EH (cell line): Measurements from ENCODE around the gene ZNF628.
"Not testable (repeated sequence)": the region's sequence is repeated elsewhere in the genome, so short reads cannot be mapped to it uniquely, and the experiment has no call there.

ENCODE experiments used
- DNase-seq: peaks from one replicate; pipeline ENCODE4 v3.0.0-alpha.2; 2015; ENCODE audit warnings: low read depth

Gene ZNF628

DNA sequence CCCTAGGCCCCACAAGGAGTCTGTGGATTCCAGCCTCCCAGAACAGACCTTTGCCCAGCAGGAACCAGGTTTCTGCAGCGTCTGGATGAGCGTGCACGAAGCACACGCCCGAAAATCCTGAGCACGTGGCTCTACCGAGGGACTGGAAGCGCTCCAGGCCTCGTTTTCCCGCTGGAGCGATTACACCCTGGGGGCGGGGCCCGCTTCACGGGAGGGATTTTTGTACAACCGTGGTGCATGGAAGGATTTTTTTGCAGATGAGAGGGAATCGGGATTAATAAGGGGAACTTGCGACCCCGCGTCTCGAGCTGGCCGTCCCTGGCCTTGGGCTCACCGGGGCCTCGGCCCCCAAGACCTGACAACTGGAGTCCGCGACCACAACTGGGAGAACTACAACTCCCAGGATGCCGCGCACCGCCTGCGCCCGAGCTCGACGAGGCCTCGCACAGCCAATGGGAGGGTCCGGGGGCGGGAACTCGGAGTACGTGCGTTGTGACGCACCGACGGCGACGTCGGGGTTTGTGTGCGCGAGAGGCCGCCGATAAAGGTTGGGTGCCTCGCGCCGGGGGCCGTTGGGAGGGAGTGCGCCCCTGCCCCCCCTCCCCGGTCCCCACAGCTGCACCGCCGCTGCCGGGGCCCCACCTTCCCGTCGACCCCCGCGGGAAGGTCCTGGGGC lies at the start of gene ZNF628:
Gene ZNF628, plus strand, starts transcription at position 518 of the 676 bp plus-strand sequence. CDS start 3,294 bp downstream, outside the sequence.
- DNase-seq = peak; percentile 97

DNA sequence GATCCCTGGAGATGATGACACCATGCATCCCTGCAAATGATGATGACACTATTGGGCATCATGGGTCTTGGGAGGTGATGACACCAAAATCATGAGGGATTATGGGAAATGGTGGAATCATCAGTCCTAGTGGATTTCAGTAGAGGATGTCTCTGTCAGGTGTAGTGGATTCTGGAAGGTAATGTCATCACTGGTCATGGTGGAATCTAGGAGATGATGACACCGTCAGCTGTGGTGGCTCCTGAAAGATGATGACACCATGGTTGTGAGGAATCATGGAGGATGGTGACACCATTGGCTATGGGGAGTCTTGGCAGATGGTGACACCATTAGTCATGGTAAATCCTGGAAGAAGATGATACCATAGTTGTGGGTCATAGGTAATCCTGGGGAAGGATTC lies 45.2 kb upstream of the ZNF628 start:
- no peak for DNase-seq

DNA sequence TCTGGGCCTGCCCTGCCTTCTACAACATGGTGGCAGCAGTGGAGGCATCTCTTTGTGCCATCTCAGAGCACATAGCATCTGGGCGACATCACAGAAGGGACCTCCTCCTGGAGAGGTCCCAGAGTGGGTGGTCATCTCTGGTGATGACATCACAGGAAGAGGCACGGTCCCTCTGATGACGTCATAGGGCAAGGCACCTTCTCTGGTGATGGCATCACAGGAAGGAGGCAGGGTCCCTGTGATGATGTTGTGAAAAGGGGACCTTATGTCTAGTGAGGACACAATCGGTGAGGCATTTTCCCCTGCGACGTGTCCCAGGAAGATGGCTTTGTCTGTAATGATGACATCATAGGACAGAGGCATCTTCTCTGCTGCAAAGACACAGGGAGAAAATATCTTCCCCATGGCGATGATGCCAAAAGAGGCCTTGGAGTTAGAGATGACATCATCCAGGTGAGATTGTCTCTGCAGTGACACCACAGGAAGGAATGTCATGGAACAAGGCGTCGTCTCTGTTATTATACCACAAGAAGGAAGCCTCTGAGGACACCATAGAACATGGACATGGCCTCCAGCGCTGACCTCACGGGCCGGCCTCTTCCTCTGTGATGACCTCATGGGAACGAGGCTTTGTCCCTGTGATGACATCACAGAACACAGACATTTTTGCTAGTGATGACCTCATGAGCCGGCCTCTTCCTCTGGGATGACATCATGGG lies 44.0 kb upstream of the ZNF628 start:
- DNase-seq = no peak

DNA sequence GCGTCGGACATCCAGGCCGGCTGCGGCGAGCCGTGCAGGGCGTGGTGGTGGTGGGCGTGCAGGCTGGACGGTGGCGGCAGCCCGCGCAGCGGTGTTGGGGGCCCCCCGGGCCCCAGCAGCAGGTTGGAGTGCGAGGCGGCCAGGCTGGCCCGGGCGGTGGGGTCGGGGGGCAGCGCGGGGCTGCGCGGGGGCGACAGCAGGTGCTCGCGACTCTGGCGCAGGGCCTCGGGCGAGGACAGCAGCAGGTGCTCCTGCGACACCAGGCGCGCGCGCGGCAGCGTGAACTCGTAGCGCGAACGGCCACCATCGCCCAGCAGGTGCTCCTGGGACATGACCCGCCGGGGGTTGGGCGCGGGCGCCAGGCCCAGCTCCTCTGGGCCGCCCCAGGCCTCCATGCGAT lies 43.1 kb upstream of the ZNF628 start:
- no peak for DNase-seq

DNA sequence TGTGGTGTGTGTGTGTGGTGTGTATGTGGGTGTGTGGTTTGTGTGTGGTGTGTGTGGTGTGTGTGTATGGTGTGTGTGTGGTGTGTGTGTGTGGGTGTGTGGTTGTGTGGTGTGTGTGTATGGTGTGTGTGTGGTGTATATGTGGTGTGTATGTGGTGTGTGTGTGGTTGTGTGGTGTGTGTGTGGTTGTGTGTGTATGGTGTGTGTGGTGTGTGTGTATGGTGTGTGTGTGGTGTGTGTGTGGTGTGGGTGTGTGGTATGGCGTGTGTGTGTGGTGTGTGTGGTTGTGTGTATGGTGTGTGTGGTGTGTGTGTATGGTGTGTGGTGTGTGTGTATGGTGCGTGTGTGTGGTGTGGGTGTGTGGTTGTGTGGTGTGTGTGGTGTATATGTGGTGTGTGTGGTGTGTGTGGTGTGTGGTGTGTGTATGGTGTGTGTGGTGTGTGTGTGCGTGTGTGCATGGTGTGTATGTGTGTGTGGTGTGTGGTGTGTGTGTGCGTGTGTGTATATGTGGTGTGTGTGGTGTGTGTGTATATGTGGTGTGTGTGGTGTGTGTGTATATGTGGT lies 42.0 kb upstream of the ZNF628 start:
- no peak for DNase-seq

DNA sequence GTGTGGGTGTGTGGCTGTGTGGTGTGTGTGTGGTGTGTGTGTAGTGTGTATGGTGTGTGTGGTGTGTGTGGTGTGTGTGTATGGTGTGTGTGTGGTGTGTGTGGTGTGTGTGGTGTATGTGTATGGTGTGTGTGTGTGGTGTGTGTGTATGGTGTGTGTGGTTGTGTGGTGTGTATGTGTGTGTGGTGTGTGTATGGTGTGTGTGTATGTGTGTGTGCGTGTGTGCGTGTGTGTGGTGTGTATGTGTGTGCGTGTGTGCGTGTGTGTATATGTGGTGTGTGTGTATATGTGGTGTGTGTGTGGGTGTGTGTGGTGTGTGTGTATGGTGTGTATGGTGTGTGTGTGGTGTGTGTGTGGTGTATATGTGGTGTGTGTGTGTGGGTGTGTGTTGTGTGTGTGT lies 41.4 kb upstream of the ZNF628 start:
- DNase-seq = no peak

DNA sequence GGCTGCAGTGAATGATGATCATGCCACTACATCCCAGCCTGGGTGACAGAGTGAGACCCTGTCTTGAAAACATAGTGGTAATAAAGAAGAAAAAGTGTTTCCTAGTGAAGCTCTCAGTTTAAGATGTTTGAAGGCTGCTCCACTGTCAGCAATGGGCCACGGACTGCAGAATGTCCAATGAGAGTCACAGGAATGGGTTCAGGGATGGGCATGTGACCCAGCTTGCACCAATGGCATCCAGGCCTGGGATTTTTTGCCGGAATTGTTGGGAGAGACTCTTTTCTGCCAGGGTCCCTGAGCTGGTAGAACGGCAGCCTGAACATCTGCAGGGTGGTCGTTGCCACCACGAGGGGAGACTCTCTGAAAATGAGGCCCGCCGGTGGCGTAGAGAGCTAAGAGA lies 39.6 kb upstream of the ZNF628 start:
- no peak for DNase-seq

DNA sequence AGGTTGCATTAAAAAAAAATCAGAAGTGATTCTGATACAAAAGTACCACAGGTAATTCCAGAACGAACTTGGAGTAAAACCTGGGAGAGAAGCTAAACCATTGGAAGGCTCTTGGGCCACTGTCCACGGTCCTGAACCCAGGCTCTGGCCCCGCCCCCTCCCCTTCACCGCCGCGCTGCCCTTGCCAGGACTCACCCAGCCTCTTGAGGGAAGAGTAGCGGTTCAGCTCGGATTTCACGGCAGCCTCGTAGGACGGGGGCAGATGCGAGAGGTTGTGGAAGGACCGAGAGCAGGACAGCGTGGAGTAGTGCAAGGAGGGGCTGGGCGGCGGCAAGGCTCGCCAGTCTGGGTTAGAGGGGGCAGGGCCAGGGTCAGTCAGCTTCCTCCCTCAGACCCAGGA lies 39.0 kb upstream of the ZNF628 start:
- peak; percentile 73 for DNase-seq

DNA sequence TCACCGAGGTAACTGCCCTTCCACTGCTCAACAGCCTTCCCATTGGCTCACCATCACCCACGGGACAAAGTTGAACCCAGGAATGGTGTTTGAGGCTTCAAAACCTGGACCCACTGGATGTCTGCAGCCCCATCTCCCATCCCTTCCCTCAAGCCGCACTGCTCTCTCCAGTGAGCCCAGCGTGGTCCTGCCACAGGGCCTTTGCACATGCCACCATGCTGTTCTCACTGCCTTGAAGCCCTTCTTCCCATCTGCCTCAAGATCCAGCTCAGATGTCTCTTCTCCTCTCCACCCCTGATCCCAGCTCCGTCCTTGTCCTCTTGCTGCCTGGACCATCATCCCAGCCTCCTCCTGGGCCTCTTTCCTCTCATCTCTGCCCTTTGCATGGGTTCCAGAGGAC lies 37.4 kb upstream of the ZNF628 start:
- no peak for DNase-seq

DNA sequence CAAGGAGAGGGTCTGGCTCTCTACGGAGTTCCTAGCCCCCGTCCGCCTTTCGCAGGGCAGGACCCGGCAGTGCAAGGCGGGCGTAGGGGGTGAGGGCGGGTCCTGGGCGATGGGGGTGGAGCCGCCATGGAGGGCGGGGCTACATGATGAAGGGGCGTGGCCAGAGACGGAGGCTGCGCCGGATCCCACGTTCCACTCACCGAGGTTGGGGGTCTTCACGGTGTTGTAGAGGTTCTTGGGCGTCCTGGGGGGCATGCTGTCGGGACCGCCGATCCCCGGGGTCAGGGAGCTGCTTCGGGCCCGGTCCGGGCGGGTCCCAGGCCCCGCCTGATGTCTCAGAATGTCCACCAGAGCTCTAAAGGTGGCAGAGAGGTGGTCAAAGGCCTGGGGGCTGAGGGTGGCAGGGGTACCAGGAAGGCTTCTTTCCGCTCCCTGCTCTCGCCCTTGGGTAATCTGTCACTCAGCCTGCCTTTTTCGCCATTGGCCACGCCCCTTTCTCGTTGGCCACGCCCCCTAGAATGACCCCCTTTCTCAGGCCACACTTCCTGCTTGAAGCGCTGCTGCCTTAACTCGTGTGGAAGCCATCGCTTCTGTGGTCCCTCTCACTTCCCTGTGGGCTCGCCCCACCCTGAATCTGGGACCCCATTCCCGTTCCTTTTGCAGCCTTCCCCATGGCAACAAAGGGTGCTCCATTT lies 35.9 kb upstream of the ZNF628 start:
- peak; percentile 26 for DNase-seq

DNA sequence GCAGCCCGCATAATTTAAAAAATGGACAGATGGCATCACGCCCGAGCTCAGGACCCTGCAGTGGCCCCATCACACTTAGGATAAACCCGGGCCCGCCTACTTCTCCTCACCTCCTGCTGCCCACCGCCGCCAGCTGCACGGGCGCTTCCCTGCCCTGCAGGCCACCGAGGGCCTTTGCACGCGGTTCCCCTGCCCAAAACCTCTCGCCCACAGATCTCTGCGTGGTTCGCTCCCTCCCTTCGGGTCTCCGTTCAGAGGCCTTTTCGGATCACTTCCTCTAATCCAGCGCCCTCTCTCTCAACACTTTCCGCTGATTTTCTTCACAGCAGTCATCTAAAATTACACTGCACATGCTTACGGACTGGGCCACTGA lies 35.1 kb upstream of the ZNF628 start:
- no peak for DNase-seq

DNA sequence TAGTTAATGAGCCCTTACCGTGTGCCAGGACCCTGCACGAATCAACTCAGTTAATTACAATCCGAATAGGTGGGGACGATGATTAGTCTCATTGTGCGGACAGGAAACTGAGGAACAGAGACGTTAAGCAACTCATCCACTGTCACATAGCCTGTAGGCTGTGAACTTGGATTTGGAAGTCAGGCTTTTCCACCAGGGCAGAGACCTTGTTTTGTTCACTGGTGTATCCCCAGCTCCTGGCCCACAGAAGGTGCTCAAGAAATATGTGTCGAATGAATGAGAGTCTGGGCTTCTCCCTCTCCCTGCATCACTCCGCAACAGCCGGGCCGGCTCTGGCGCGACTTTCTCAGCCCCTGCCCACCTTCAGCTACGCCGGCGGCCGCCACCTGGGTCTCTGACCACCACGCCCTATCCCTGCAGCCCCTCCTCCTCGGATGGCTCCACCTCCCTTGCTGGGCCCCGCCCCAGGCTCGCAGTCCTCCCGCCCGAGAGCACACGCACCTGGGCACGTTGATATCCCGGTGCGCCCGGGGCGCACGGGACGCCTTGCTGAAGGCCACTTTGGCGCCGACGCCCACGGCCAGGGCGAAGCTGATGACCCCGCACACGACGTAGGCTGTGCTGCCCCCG lies 34.6 kb upstream of the ZNF628 start:
- DNase-seq = no peak

DNA sequence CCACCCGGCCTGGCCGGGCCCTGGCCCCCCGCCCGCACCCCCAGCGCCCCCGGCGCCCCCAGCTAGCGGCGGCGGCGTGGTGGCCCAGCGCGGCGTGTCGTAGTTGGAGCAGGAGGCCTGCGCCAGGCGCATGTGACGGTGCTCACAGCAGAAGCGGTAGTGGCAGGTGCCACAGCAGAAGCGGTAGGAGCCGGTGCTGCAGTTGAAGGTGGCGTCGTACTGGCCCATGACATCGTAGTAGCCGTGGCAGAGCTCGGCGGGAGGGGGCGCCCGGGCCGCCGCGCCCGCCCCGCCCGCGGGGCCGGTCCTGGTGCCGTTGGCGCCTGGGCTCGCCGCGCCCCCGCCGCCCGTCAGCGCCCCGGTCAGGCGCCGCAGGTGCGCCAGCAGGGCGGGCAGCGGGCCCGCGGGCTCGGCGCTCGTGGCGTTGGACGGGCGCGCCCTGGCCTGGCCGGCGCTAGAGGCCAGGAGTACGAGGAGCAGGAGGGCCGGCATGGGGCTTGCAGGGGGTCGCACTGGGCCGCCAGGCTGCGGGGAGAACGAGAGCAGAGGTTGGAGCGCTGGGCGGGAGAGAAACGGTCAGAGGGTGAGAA lies 34.0 kb upstream of the ZNF628 start:
- no peak for DNase-seq

DNA sequence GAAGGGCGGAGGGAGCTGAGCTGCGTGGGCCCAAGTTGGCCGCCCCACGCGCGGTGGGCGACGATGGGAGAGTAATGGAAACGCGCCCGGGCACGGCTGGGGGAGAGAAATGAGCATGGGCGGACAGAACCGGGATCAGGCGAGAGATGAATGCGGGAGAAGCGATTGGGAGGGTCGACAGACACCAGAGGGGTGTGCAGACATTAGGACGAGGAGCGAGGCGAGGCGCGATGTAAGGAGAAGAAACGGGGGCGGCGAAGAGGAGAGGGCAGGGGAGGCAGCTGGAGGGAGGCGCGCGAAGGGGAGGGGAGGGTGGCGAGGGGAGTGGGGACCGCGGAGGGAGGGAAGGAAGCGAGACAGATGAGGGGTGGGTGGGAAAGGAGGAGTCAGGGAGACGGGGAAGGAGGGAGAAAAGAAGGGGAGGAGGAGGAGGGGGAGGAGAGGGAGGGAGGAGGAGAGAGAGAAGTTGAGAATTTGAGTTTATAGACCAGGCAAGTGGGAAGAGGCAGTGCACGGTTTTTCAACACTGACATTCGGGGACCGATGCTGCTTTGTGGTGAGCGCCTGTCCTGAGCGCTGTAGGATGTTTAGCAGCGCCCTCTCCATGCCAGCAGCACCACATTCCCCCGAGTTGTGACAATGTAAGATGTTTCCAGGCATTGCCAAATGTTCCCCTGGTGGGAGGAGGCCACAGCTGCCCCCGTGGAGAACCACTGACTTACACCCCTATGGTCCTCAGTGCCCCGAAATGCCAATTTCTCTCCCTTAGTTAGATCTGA lies 33.2 kb upstream of the ZNF628 start, which contains the start of gene SHISA7:
Gene SHISA7, minus strand, starts transcription at position 256 of the 779 bp plus-strand sequence. CDS start 437 bp downstream, outside the sequence.
- peak; percentile 19 for DNase-seq

DNA sequence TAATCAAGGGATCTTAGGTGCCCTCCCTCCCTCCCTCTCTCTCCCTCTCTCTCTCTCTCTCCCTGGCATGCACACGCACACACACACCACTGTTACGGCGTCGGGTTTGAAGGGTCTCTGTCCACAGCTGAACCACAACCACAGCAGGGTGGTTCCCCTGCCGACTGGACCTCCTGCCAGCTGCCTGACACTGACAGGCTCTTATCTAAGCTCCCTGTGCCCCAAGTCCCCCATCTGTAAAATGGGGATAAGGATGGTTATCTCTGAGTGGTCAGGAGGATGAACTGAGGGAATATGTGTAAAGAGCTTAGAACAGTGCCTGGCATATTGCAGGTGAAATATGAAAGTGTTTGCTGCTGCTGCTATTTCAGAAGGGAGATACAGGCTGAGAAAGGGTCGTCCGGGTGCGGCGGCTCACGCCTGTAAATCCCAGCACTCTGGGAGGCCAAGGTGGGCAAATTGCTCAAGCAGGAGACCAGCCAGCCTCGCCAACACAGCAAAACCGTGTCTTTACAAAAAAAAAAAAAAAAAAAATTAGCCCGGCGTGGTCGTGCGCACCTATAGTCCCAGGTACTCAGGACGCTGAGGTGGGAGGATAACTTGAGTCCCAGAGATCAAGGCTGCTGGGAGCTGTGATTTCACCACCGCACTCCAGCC lies 32.5 kb upstream of the ZNF628 start:
- no peak for DNase-seq

DNA sequence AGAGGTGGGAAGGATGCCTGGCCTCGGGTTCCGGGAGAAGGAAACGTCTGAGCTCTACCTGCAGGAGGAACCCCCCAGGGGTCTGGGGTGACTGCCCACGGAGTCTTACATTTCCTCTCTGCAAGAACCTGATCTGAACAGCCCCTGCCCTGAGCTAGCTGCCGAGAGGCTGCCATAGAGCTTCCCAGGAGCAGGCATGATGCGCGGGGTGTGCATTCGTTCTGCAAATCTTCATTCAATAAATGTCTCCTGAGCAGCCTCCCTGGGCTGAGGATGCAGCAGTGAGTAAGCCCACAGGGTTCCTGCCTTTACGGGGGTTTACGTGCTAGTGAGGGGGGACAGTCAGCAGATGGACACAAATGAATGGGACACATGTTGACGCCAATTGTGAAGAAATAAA lies 31.8 kb upstream of the ZNF628 start:
- no peak for DNase-seq

DNA sequence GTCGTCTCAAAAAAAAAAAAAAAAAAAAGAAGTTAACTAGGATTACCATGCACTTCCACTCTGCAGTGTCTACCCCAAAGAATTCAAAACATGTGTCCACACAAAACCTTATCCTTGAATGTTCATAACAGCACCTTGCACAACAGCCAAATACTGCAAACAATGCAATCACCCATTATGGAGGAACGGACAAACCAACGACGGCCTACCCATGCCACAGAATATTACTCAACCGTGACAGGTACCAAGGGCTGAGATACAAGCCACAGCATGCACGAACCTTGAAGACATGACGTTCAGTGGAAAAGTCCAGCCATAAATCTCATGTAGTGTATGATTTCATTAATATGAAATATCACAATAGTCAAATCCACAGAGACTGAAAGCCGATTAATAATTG lies 30.4 kb upstream of the ZNF628 start:
- DNase-seq = no peak

DNA sequence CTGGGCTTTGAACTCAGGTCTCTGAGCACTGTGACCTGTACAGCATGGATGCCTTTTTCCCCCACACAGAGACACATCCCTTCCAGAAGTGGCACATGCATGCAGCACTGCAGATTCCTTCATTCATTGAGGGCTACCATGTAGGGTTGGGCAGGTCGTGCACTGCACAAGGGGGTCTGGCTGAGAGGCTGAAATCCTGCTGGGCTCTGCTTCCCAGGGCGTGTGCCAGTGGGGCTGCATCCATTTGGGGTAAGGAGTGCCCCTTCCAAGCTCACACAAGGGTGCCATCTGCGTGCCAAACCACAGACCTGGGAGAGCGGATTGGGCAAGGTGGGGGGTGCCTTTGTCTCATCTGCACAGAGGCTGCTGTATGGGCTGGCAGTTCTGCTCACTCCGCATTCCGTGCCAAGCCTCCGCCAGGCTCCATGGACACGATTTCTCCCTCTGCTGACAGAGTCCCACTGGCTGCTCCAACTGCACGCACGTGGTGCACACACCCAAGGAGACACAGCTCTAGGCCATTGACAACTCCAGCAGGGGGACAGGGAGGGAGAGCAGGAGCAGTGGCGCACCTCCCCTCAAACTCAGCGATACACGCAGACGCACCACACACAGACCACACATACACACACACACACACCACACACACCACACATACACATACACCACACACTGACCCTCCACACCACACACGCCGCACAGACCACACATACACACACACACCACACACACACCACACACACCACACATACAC lies 28.8 kb upstream of the ZNF628 start:
- DNase-seq = peak; percentile 54

DNA sequence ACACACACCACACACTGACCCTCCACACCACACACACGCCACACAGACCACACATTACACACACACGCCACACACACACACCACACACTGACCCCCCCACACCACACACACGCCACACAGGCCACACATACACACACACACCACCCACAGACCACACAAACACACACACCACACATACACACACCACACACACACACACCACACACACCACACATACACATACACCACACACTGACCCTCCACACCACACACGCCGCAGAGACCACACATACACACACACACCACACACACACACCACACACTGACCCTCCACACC lies 28.3 kb upstream of the ZNF628 start:
- DNase-seq = not testable (repeated sequence)

DNA sequence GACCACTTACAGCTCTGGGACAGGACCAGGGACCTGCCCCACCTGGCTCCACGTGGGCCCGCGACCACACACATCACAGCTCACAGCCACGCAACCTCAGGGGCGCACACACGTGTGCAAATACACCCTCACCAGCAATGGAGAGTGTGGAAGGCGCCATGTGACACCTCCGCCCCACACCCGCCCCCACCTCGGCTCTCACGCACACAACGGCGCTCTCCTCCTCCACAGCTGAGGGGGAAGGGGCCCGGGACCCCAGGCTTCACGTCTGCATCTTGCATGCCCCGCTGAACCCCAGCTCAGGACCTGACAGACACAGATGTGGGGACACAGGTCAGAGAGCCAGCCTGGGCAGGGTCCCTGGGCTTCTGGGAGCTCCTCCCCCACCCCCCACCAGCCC lies 26.9 kb upstream of the ZNF628 start:
- DNase-seq = no peak
